Stomach smooth muscle (tissue), 2 donors: ENCODE results near the gene DAGLA.

Experiments
- H3K27ac ChIP-seq: one replicate; pipeline ENCODE4 v1.7.0; 2013; ENCODE audit warnings: mild to moderate bottlenecking, low read length, inconsistent platforms
- H3K27me3 ChIP-seq, 2 donors: one replicate each; pipeline ENCODE4 v1.7.0; 2013; ENCODE audit warnings: low read length in 2 of 2; ENCODE audit not compliant: insufficient read depth in 2 of 2, control insufficient read depth in 1 of 2
- H3K36me3 ChIP-seq, 2 donors: one replicate each; pipeline ENCODE4 v1.7.0; 2013; ENCODE audit warnings: low read length in 2 of 2; ENCODE audit not compliant: control insufficient read depth in 2 of 2, insufficient read depth in 2 of 2
- H3K4me1 ChIP-seq: one replicate; pipeline ENCODE4 v1.7.0; 2013; ENCODE audit warnings: low read length; ENCODE audit not compliant: control insufficient read depth, insufficient read depth
- H3K4me3 ChIP-seq, 2 donors: one replicate each; pipeline ENCODE4 v1.7.0; 2013; ENCODE audit warnings: low read length in 2 of 2
- H3K9ac ChIP-seq, 2 donors: one replicate each; pipeline ENCODE4 v1.7.0; 2013; ENCODE audit warnings: low read length in 2 of 2, mild to moderate bottlenecking in 1 of 2
- H3K9me3 ChIP-seq, 2 donors: one replicate each; pipeline ENCODE4 v1.7.0; 2013; ENCODE audit warnings: low read length in 2 of 2; ENCODE audit not compliant: control insufficient read depth in 2 of 2
- donor health status: healthy.
- donor health status: Pancreatic carcinoma.

Gene DAGLA

GRCh38 chr11:61756147-61756451 is 75.9 kb downstream of the DAGLA start:
- Histone ChIP-seq H3K27me3 (peaks cover 16 to 19% of the 10 kb centered on the region in 2 donors), H3K9me3 (no peaks in the 10 kb centered on the region), H3K36me3 (no peaks in the 10 kb centered on the region), H3K4me3 (no peak overlapping the region), H3K9ac (no peak overlapping the region), H3K27ac (no peak overlapping the region), H3K4me1 (peaks cover 5% of the 10 kb centered on the region)

GRCh38 chr11:61756452-61757212 is 76.4 kb downstream of the DAGLA start:
- Histone ChIP-seq H3K4me3 (no peak overlapping the region), H3K9ac (no peak overlapping the region), H3K9me3 (no peaks in the 10 kb centered on the region), H3K4me1 (peaks cover 5% of the 10 kb centered on the region), H3K27me3 (peaks cover 15 to 19% of the 10 kb centered on the region in 2 donors), H3K36me3 (no peaks in the 10 kb centered on the region), H3K27ac (no peak overlapping the region)

- Histone ChIP-seq H3K4me1 (peaks cover 5% of the 10 kb centered on the region), H3K27me3 (peaks cover 12 to 16% of the 10 kb centered on the region in 2 donors), H3K9me3 (no peaks in the 10 kb centered on the region), H3K9ac (no peak overlapping the region), H3K27ac (no peak overlapping the region), H3K36me3 (no peaks in the 10 kb centered on the region), H3K4me3 (no peak overlapping the region)
These were observed 77.1 kb downstream of the DAGLA start for GRCh38 chr11:61757213-61757862.

DNA sequence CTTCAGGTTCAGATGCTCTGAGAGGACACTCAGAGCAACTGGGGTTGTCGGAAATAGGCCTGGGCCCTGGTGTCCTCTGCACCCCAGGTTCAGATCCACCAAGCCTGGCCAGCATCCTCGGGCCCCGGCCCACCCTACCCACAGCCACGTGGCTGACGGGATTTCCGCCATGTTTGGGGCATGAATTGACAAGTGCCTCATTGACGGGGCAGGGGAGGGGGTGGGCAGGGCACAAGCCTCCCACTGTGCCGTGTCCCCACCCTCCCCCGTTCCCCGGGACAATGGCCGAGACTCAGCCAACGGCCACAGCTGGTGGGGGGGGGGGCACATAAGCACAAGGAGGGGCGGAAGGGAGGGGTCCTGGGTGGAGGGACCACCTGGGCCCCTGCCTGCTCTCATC is 80.8 kb downstream of the DAGLA start:
- Histone ChIP-seq H3K9ac (no peak overlapping the region), H3K9me3 (no peaks in the 10 kb centered on the region), H3K4me1 (no peaks in the 10 kb centered on the region), H3K27ac (no peak overlapping the region), H3K27me3 (peaks cover 4 to 9% of the 10 kb centered on the region in 2 donors), H3K36me3 (no peaks in the 10 kb centered on the region), H3K4me3 (no peak overlapping the region)

GRCh38 chr11:61761440-61762222 is 81.4 kb downstream of the DAGLA start:
- Histone ChIP-seq H3K27ac (no peak overlapping the region), H3K4me3 (no peak overlapping the region), H3K4me1 (no peaks in the 10 kb centered on the region), H3K9ac (no peak overlapping the region), H3K27me3 (peaks cover 4 to 9% of the 10 kb centered on the region in 2 donors), H3K36me3 (no peaks in the 10 kb centered on the region), H3K9me3 (no peaks in the 10 kb centered on the region)

DNA sequence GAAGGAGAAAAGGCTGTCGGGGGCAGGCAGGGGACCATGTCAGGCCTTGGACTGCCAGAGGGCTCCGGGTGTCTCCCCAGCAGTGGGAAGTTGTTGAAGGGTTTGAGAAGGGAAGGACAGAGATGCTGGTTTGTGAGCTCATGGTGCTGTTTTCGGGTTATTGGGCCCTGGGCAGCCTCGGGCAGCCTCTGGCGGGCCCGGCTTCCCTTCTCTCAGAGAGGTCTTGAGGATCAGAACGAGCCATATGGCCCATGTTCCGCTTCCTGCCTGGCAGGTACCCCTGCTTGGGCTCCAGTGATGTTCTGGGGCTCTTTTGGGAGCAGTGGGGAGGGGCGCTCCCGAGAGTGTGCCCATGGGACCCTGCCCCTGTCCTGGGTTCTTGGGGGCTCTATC is 82.0 kb downstream of the DAGLA start:
- H3K4me1 ChIP-seq = no peaks in the 10 kb centered on the region
- H3K36me3 ChIP-seq = no peaks in the 10 kb centered on the region
- H3K4me3 ChIP-seq = no peak overlapping the region
- no peak overlapping the region for H3K9ac ChIP-seq
- peaks cover 4 to 9% of the 10 kb centered on the region in 2 donors for H3K27me3 ChIP-seq
- H3K27ac ChIP-seq = no peak overlapping the region
- H3K9me3 ChIP-seq = no peaks in the 10 kb centered on the region

DNA sequence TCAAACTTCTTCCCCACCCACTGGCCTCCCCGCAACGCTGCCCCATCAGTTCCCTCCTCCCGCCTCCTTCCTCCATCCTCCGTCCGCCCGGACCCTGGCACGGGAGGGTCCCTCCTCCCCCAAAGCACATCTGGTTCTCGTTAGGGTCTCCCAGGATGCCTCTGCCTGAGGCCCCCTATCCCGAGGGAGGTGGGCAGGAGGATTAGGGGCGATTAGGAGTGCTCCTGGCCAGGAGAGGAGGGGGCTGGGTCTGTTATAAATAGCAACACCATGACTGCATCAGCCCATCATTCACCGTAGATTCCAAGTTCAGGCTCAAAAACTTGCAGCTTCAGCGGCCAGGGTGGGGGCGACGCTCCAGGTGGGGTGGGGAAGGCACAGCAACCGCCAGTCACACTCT is 82.6 kb downstream of the DAGLA start:
- Histone ChIP-seq H3K36me3 (no peaks in the 10 kb centered on the region), H3K4me3 (no peak overlapping the region), H3K27me3 (peaks cover 4 to 9% of the 10 kb centered on the region in 2 donors), H3K9me3 (no peaks in the 10 kb centered on the region), H3K4me1 (no peaks in the 10 kb centered on the region), H3K9ac (no peak overlapping the region), H3K27ac (no peak overlapping the region)

- Histone ChIP-seq H3K9me3 (no peaks in the 10 kb centered on the region), H3K9ac (no peak overlapping the region), H3K27me3 (peaks cover 4 to 9% of the 10 kb centered on the region in 2 donors), H3K27ac (no peak overlapping the region), H3K36me3 (no peaks in the 10 kb centered on the region), H3K4me3 (no peak overlapping the region), H3K4me1 (no peaks in the 10 kb centered on the region)
These were observed 83.9 kb downstream of the DAGLA start for GRCh38 chr11:61763930-61764605.

DNA sequence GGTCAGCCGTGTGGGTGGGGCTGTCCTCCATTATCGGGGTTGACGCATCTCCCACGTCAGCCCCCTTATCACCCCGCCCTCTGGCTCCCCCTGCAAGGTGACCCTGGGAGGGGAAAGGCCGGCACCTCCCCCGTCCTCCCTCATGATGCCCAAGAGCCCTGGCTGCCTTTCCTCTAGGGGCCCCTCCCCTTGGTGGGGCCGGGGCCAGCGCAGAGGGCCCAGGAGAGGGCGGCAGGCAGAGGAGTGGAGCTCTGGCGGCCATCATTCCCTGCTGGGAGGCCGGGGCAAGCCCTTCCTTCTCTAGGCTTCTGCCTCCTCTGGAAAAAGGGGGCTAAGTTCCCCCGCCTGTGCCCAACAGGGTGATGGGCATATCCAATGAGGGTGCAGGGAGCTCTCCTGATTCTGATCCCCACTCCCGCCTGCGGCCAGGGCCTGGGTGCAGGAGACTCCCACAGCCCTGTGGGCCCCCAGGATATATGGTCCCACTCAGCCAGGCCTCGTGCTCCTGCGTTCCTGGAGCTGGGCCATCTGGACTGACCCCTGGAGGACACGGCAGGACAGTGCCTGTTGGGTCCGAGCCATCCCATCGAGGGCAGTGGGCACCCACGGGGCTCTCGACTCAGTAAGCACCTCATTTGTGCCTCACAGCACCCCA is 84.5 kb downstream of the DAGLA start:
- Histone ChIP-seq H3K9me3 (no peaks in the 10 kb centered on the region), H3K4me1 (no peaks in the 10 kb centered on the region), H3K9ac (no peak overlapping the region), H3K27me3 (peaks cover 4 to 9% of the 10 kb centered on the region in 2 donors), H3K4me3 (no peak overlapping the region), H3K27ac (no peak overlapping the region), H3K36me3 (no peaks in the 10 kb centered on the region)

GRCh38 chr11:61765550-61766253 is 85.5 kb downstream of the DAGLA start:
- peaks cover 4 to 9% of the 10 kb centered on the region in 2 donors for H3K27me3 ChIP-seq
- H3K9me3 ChIP-seq = no peaks in the 10 kb centered on the region
- H3K4me3 ChIP-seq = no peak overlapping the region
- no peak overlapping the region for H3K9ac ChIP-seq
- no peaks in the 10 kb centered on the region for H3K4me1 ChIP-seq
- H3K36me3 ChIP-seq = no peaks in the 10 kb centered on the region
- no peak overlapping the region for H3K27ac ChIP-seq
